HepG2 (cell line): ENCODE measurements around the gene ZDHHC6. TPM values are rescaled to one million over a fixed set of nuclear protein-coding genes. Genes with fewer than 3 reads are reported as not detected.

Experiments used
- CERS6 ChIP-seq: sonication (generic); formaldehyde crosslinking; IDR thresholded peaks from 2 replicates; pipeline ENCODE4 v1.5.0; 2020; ENCODE audit warnings: missing genetic modification reagents
- CHD2 ChIP-seq: IDR thresholded peaks from 2 replicates; pipeline ENCODE4 v1.6.1; 2011; ENCODE audit warnings: low read depth, low read length, improper control_type of control experiment
- FIP1L1 ChIP-seq: fragments of 200-400 bp; formaldehyde crosslinking; IDR thresholded peaks from 2 replicates; pipeline ENCODE4 v1.6.1; 2018; ENCODE audit warnings: low read depth, mild to moderate bottlenecking, low read length, moderate library complexity, borderline replicate concordance; ENCODE audit not compliant: insufficient read depth
- SMARCE1 ChIP-seq: fragments of 450-650 bp; IDR thresholded peaks from 2 replicates; pipeline ENCODE4 v1.6.1; 2017; ENCODE audit warnings: borderline replicate concordance
- ZNF281 ChIP-seq: sonication (generic); formaldehyde crosslinking; IDR thresholded peaks from 2 replicates; pipeline ENCODE4 v1.4.0; 2020; ENCODE audit warnings: missing genetic modification reagents, borderline replicate concordance
- ZNF460 ChIP-seq: sonication (generic); formaldehyde crosslinking; IDR thresholded peaks from 2 replicates; pipeline ENCODE4 v1.5.1; 2020; ENCODE audit warnings: missing genetic modification reagents, mild to moderate bottlenecking, borderline replicate concordance
- polyA plus RNA-seq, 8 experiments: library from polyadenylated mRNA; depleted of rRNA in 3 of 8; stranded (reverse) in 7 of 8; unstranded in 1 of 8; fragments of >200 nt; fragmentation: Illumina TruSeq in 4 of 8; extraction: Trizol in 4 of 8; gene quantifications; 2 replicates each; pipeline versions ENCODE4 v1.2.1 to v1.2.3, GENCODE V29; 2011 to 2016; ENCODE audit warnings: low read depth in 4 of 8, missing spikeins in 1 of 8, mixed read lengths in 1 of 8; ENCODE audit not compliant: insufficient read depth in 1 of 8
- total RNA-seq, 5 experiments: library from RNA; depleted of rRNA; stranded (reverse); fragments of >200 nt; fragmentation: Illumina TruSeq; extraction: Trizol; gene quantifications; 2 replicates each; pipeline ENCODE4 v1.2.3, GENCODE V29; 2016; ENCODE audit warnings: low read depth in 1 of 5
- TF ChIP-seq, protein P1 (sequence below): sonication (generic); formaldehyde crosslinking; IDR thresholded peaks from 2 replicates; pipeline ENCODE4 v1.4.0; 2020; ENCODE audit warnings: mild to moderate bottlenecking, missing genetic modification reagents
- TF ChIP-seq, protein P2 (sequence below), 2 experiments: sonication (generic) in 1 of 2; formaldehyde crosslinking in 1 of 2; IDR thresholded peaks; 2 replicates each; pipeline versions ENCODE4 v1.6.1 to v1.9.0; 2014 to 2022; ENCODE audit warnings: antibody characterized with exemption in 1 of 2, borderline replicate concordance in 1 of 2, inconsistent platforms in 1 of 2, low read depth in 1 of 2, missing genetic modification reagents in 1 of 2
- TF ChIP-seq, protein P3 (sequence below): sonication (generic); formaldehyde crosslinking; IDR thresholded peaks from 2 replicates; pipeline ENCODE4 v1.4.0; 2020; ENCODE audit warnings: low read depth, missing genetic modification reagents

ZDHHC6 gene
- total and polyA plus RNA-seq, 2 of the 13 experiments (the other 11 are each of a cell fraction or from before 2014, with no cell fraction given), result 20.9 to 49.4 TPM

DNA sequence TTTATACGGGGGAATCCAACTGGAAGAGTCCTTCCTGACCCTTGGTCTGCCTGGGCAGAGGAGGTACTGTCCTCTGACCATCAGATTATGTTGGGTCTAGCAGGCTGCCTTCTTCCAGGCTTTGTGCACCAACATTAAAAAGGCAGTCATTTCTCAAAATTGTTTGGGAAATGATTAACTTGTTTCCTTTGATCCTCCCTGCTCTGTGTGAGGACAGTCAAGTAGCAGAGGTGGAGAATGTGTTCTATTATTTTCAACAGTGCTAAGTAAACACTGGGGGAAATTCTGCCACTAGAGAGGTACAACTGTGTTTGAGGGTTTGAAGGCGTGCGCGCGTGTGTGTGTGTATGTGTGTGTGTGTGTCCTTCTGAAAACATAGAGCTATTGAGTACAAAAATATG is 52.2 kb downstream of the ZDHHC6 start (continued):
- TF ChIP-seq, protein P1, sequence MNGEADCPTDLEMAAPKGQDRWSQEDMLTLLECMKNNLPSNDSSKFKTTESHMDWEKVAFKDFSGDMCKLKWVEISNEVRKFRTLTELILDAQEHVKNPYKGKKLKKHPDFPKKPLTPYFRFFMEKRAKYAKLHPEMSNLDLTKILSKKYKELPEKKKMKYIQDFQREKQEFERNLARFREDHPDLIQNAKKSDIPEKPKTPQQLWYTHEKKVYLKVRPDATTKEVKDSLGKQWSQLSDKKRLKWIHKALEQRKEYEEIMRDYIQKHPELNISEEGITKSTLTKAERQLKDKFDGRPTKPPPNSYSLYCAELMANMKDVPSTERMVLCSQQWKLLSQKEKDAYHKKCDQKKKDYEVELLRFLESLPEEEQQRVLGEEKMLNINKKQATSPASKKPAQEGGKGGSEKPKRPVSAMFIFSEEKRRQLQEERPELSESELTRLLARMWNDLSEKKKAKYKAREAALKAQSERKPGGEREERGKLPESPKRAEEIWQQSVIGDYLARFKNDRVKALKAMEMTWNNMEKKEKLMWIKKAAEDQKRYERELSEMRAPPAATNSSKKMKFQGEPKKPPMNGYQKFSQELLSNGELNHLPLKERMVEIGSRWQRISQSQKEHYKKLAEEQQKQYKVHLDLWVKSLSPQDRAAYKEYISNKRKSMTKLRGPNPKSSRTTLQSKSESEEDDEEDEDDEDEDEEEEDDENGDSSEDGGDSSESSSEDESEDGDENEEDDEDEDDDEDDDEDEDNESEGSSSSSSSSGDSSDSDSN, result no peak
- TF ChIP-seq FIP1L1 (no peak), CERS6 (CRISPR knock-in tag) (no peak), ZNF281 (CRISPR knock-in tag) (peak; percentile 77; the same call in 1 of the 2 replicates), SMARCE1 (no peak), ZNF460 (CRISPR knock-in tag) (no peak), CHD2 (no peak)
- TF ChIP-seq, protein P2, sequence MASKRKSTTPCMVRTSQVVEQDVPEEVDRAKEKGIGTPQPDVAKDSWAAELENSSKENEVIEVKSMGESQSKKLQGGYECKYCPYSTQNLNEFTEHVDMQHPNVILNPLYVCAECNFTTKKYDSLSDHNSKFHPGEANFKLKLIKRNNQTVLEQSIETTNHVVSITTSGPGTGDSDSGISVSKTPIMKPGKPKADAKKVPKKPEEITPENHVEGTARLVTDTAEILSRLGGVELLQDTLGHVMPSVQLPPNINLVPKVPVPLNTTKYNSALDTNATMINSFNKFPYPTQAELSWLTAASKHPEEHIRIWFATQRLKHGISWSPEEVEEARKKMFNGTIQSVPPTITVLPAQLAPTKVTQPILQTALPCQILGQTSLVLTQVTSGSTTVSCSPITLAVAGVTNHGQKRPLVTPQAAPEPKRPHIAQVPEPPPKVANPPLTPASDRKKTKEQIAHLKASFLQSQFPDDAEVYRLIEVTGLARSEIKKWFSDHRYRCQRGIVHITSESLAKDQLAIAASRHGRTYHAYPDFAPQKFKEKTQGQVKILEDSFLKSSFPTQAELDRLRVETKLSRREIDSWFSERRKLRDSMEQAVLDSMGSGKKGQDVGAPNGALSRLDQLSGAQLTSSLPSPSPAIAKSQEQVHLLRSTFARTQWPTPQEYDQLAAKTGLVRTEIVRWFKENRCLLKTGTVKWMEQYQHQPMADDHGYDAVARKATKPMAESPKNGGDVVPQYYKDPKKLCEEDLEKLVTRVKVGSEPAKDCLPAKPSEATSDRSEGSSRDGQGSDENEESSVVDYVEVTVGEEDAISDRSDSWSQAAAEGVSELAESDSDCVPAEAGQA (IDR thresholded peaks at IDR 0.05; ENCODE audit: low read depth), result peak; percentile 48; the same call in 1 of the 2 replicates
- TF ChIP-seq, protein P2 (CRISPR knock-in tag; IDR thresholded peaks at IDR 0.05; ENCODE audit: borderline replicate concordance), result no peak; the same call in 1 of the 2 replicates
- TF ChIP-seq, protein P3, sequence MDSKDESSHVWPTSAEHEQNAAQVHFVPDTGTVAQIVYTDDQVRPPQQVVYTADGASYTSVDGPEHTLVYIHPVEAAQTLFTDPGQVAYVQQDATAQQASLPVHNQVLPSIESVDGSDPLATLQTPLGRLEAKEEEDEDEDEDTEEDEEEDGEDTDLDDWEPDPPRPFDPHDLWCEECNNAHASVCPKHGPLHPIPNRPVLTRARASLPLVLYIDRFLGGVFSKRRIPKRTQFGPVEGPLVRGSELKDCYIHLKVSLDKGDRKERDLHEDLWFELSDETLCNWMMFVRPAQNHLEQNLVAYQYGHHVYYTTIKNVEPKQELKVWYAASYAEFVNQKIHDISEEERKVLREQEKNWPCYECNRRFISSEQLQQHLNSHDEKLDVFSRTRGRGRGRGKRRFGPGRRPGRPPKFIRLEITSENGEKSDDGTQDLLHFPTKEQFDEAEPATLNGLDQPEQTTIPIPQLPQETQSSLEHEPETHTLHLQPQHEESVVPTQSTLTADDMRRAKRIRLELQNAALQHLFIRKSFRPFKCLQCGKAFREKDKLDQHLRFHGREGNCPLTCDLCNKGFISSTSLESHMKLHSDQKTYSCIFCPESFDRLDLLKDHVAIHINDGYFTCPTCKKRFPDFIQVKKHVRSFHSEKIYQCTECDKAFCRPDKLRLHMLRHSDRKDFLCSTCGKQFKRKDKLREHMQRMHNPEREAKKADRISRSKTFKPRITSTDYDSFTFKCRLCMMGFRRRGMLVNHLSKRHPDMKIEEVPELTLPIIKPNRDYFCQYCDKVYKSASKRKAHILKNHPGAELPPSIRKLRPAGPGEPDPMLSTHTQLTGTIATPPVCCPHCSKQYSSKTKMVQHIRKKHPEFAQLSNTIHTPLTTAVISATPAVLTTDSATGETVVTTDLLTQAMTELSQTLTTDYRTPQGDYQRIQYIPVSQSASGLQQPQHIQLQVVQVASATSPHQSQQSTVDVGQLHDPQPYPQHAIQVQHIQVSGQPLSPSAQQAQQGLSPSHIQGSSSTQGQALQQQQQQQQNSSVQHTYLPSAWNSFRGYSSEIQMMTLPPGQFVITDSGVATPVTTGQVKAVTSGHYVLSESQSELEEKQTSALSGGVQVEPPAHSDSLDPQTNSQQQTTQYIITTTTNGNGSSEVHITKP, result peak; percentile 71; the same call in 1 of the 2 replicates
